OCI-LY1 (cell line): ENCODE data around the gene DUS2.
A peak's percentile ranks its signal among the peaks of the same experiment; 100 is the strongest.

Source experiments
- H2AFZ ChIP-seq: fragments of 200-600 bp; sonication (generic), shearing (Covaris generic); 2 replicates; pipeline ENCODE4 v1.6.0; 2014; ENCODE audit warnings: antibody characterized with exemption, mild to moderate bottlenecking, low read length
- H3F3A ChIP-seq: fragments of 200-600 bp; sonication (generic), shearing (Covaris generic); 2 replicates; pipeline ENCODE4 v1.6.0; 2014; ENCODE audit warnings: mild to moderate bottlenecking, antibody characterized with exemption, low read length, moderate library complexity; ENCODE audit not compliant: insufficient read depth
- H3K27ac ChIP-seq: fragments of 200-600 bp; sonication (generic); 2 replicates; pipeline ENCODE4 v1.5.1; 2014; ENCODE audit warnings: low read length, mixed run types, mild to moderate bottlenecking, low read depth; ENCODE audit not compliant: poor library complexity, severe bottlenecking
- H3K27me3 ChIP-seq: fragments of 200-600 bp; sonication (generic); 2 replicates; pipeline ENCODE4 v1.6.0; 2014; ENCODE audit warnings: antibody characterized with exemption, mild to moderate bottlenecking, low read length, moderate library complexity; ENCODE audit not compliant: insufficient read depth
- H3K36me3 ChIP-seq: fragments of 200-600 bp; sonication (generic); 2 replicates; pipeline ENCODE4 v1.6.1; 2014; ENCODE audit warnings: mild to moderate bottlenecking, antibody characterized with exemption, low read length, moderate library complexity, mixed read lengths; ENCODE audit not compliant: insufficient read depth
- H3K4me1 ChIP-seq: fragments of 200-600 bp; sonication (generic); 2 replicates; pipeline ENCODE4 v1.5.1; 2014; ENCODE audit warnings: mild to moderate bottlenecking, low read length, moderate library complexity; ENCODE audit not compliant: insufficient read depth, severe bottlenecking
- H3K4me2 ChIP-seq: fragments of 200-600 bp; sonication (generic), shearing (Covaris generic); 2 replicates; pipeline ENCODE4 v1.6.1; 2014; ENCODE audit warnings: low read length
- H3K4me3 ChIP-seq: fragments of 200-600 bp; sonication (generic); 2 replicates; pipeline ENCODE4 v1.5.1; 2014; ENCODE audit warnings: low read length, low read depth, mild to moderate bottlenecking, mixed read lengths; ENCODE audit not compliant: poor library complexity, severe bottlenecking
- H3K79me2 ChIP-seq: fragments of 200-600 bp; shearing (Covaris generic); 2 replicates; pipeline ENCODE4 v1.6.1; 2016; ENCODE audit warnings: mixed run types, low read length, mixed read lengths; ENCODE audit not compliant: insufficient read depth
- H3K9ac ChIP-seq: fragments of 200-600 bp; sonication (generic), shearing (Covaris generic); 2 replicates; pipeline ENCODE4 v1.6.1; 2014; ENCODE audit warnings: mild to moderate bottlenecking, low read length, mixed read lengths
- H3K9me2 ChIP-seq: fragments of 200-600 bp; sonication (generic), shearing (Covaris generic); 2 replicates; pipeline ENCODE4 v1.6.1; 2014; ENCODE audit warnings: low read depth, mild to moderate bottlenecking, low read length, mixed read lengths
- H3K9me3 ChIP-seq: fragments of 200-600 bp; shearing (Covaris generic); 2 replicates; pipeline ENCODE4 v1.6.1; 2014; ENCODE audit warnings: low read length, mixed read lengths
- H4K20me1 ChIP-seq: fragments of 200-600 bp; sonication (generic), shearing (Covaris generic); 2 replicates; pipeline ENCODE4 v1.6.0; 2016; ENCODE audit warnings: mild to moderate bottlenecking, low read length; ENCODE audit not compliant: insufficient read depth
- EZH2 ChIP-seq: fragments of 200-600 bp; sonication (generic), shearing (Covaris generic); IDR thresholded peaks from 2 replicates; pipeline ENCODE4 v1.8.0; 2017; ENCODE audit warnings: borderline replicate concordance, mixed run types, mild to moderate bottlenecking, antibody characterized with exemption, low read length, moderate library complexity, mixed read lengths
- TF ChIP-seq, protein P1 (sequence below): fragments of 200-600 bp; sonication (generic), shearing (Covaris generic); IDR thresholded peaks from 2 replicates; pipeline ENCODE4 v1.5.1; 2017; ENCODE audit warnings: mild to moderate bottlenecking, antibody characterized with exemption, low read length, moderate library complexity, mixed read lengths

Gene DUS2

DNA sequence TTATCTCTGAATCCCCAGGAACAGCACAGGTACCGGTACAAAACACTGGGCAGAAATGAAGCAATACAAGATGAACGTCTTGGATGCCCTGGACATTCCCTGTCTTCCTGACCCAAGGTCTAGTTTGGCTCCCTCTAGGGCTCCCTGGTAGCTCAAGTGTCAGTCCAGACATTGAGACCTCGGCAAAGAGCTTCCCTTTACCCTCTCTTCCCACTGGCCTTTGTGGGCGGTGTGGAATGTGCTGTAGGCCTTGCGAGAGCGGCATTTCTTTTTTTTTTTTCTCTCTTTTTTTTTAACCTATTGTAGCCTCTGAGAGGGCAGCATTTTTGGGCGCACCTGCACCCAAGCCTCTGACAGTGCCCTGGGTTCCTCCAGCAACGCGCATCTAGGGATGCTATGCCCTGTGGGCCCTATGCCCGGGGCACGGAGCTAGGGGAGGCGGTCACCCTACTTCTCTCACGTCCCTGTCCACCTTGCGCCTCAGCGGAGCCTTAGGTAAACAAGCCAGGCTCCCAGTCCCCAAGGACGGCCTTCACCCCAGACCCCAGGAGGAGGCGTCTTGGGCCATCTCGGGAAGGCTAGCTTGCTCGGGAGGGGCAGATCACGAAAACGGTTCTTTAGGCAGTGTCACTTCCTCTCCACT, 60.9 kb downstream of the DUS2 start:
- H3K4me3 ChIP-seq, result peak overlapping the region; percentile 68
- no peak for TF ChIP-seq EZH2
- TF ChIP-seq, protein P1, sequence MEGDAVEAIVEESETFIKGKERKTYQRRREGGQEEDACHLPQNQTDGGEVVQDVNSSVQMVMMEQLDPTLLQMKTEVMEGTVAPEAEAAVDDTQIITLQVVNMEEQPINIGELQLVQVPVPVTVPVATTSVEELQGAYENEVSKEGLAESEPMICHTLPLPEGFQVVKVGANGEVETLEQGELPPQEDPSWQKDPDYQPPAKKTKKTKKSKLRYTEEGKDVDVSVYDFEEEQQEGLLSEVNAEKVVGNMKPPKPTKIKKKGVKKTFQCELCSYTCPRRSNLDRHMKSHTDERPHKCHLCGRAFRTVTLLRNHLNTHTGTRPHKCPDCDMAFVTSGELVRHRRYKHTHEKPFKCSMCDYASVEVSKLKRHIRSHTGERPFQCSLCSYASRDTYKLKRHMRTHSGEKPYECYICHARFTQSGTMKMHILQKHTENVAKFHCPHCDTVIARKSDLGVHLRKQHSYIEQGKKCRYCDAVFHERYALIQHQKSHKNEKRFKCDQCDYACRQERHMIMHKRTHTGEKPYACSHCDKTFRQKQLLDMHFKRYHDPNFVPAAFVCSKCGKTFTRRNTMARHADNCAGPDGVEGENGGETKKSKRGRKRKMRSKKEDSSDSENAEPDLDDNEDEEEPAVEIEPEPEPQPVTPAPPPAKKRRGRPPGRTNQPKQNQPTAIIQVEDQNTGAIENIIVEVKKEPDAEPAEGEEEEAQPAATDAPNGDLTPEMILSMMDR, result no peak
- no peak overlapping the region for H2AFZ ChIP-seq

DNA sequence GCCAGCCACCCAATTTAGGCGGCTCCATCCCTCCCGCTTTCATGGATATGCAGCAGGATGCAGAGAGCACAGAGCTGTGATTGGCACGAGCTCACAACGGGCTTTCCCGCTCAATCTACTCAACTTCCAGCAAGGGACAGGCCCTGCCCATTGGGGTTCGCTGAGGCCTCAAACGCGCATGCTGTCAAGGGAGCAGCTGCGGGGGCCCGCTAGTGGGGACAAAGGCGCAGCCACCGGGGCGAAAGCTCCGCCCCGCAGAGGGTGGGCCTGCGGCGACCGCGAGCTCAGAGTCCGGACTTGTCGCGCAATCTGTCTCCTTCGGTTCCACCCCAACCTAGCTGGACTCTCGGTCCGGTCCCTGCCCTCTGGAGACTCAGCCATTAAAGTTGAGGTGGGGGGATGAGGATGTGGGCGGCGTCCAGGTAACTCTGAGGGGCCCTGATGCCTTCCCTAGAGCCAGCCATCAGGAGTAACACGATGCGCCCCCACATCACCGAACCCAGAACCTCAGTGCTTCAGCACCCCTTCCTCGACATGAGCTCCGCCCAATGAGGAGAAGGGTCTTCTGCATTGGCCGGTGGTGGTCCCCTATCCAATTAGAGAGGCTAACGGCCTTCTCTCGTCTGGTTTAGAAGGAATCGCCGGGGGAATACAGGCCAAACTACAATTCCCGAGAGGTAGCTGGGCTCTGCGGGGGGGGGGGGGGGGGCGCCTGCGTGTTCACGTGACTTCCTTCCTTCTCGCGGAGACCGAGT, 61.6 kb downstream of the DUS2 start:
- Histone ChIP-seq H3K4me2 (peak overlapping the region; percentile 79), H3K9me2 (no peaks in the 10 kb centered on the region), H3K9me3 (no peaks in the 10 kb centered on the region), H3K9ac (peak overlapping the region; percentile 81), H3K4me3 (peak overlapping the region; percentile 68), H3F3A (no peaks in the 10 kb centered on the region), H2AFZ (0 out of 2 replicates have a peak overlapping the region, but pooled peaks have one; percentile 30), H3K27ac (peak overlapping the region; percentile 78), H3K4me1 (peaks cover 49% of the 10 kb centered on the region), H3K27me3 (no peaks in the 10 kb centered on the region), H3K36me3 (peaks cover 8% of the 10 kb centered on the region), H4K20me1 (no peaks in the 10 kb centered on the region), H3K79me2 (peaks cover 35% of the 10 kb centered on the region)
- no peak for TF ChIP-seq EZH2
- TF ChIP-seq, protein P1, result peak; percentile 0; the same call in 1 of the 2 replicates

More for the DNA sequence above, 60.9 kb downstream of the DUS2 start:
- H3K27me3 ChIP-seq, result no peaks in the 10 kb centered on the region
- no peaks in the 10 kb centered on the region for H3K9me3 ChIP-seq
- peaks cover 28% of the 10 kb centered on the region for H3K79me2 ChIP-seq
- H3K9me2 ChIP-seq, result no peaks in the 10 kb centered on the region
- peak overlapping the region; percentile 81 for H3K9ac ChIP-seq
- peak overlapping the region; percentile 79 for H3K4me2 ChIP-seq
- H3K4me1 ChIP-seq, result peaks cover 49% of the 10 kb centered on the region
- peak overlapping the region; percentile 78 for H3K27ac ChIP-seq
- H3F3A ChIP-seq, result no peaks in the 10 kb centered on the region
- peaks cover 15% of the 10 kb centered on the region for H3K36me3 ChIP-seq
- no peaks in the 10 kb centered on the region for H4K20me1 ChIP-seq

DNA sequence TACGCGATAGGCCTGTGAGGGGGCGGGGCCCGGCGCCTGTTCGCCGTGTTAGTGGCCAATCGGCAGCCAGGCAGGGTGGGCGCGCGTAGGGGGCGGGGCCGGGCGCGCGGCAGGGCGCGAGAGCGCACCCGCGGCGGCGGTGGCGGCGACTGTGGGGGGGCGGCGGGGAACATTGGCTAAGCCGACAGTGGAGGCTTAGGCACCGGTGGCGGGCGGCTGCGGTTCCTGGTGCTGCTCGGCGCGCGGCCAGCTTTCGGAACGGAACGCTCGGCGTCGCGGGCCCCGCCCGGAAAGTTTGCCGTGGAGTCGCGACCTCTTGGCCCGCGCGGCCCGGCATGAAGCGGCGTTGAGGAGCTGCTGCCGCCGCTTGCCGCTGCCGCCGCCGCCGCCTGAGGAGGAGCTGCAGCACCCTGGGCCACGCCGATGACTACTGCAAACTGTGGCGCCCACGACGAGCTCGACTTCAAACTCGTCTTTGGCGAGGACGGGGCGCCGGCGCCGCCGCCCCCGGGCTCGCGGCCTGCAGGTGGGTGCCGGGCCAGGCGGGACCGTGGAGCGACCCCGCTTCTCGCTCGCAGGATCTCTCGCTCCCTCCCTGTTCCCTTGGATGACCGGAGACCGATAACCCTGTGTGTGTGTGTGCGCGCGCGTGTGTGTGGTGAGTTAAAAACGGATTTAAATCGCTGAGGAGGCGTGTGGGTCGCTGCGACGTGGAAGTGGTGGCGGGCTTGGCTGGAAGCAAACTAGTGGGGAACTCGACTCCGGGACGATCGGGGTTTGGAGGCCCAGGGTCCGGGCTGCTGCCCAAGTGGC, 62.4 kb downstream of the DUS2 start, which contains the start of gene NFATC3:
Gene NFATC3 (plus strand): TSS at position 112 of the 813 bp plus-strand sequence. CDS start 312 bp downstream, at position 424.
- Histone ChIP-seq H2AFZ (0 out of 2 replicates have a peak within 1 kb of the TSS, but pooled peaks have one; percentile 30), H3K27ac (peak within 1 kb of the TSS; percentile 78), H3K27me3 (no peaks in the 10 kb centered on the region), H3K36me3 (peaks cover under 1% of the 10 kb centered on the region; the same call in 1 of the 2 replicates), H3K79me2 (peaks cover 42% of the 10 kb centered on the region), H4K20me1 (no peaks in the 10 kb centered on the region), H3K4me2 (peak within 1 kb of the TSS; percentile 93), H3K9me3 (no peaks in the 10 kb centered on the region), H3K9me2 (no peaks in the 10 kb centered on the region), H3K9ac (peak within 1 kb of the TSS; percentile 84), H3K4me3 (peak within 1 kb of the TSS; percentile 94), H3K4me1 (peaks cover 50% of the 10 kb centered on the region), H3F3A (no peaks in the 10 kb centered on the region)
- no peak for TF ChIP-seq EZH2
- TF ChIP-seq, protein P1, result peak; percentile 17; the same call in 1 of the 2 replicates
